IMR-90 (cell line): ENCODE data around the gene SLC46A3. TPM values are rescaled to one million over a fixed set of nuclear protein-coding genes. Genes with fewer than 3 reads are reported as not detected.
A peak's percentile ranks its signal among the peaks of the same experiment; 100 is the strongest.

Source experiments
- ATAC-seq: fragments of 200-7000 bp; cut with Tn5 transposase; 2 replicates; pipeline ENCODE4 v1.9.1; 2020; ENCODE audit warnings: low read depth, mild to moderate bottlenecking, moderate library complexity
- BruUV-seq: library from RNA; stranded (reverse); fragments of 400-500 nt; replicated peaks from 2 replicates; lab custom pipeline; 2021; lab: Mats Ljungman, UMichigan
- CTCF ChIA-PET: fragments of 300-600 bp; formaldehyde crosslinking; extraction: SDS; loops from one replicate; lab custom pipeline; 2021; ENCODE audit warnings: antibody characterized with exemption; lab: Yijun Ruan, JAX
- POLR2A ChIA-PET: fragments of 300-600 bp; sonication (Branson Sonifier 250); formaldehyde crosslinking; loops from one replicate; lab custom pipeline; 2022; ENCODE audit warnings: antibody characterized with exemption; ENCODE audit not compliant: unreplicated experiment; lab: Charles Lee
- DNase-seq: peaks from one replicate; pipeline ENCODE4 v3.0.0; 2013
- H2AFZ ChIP-seq: replicated peaks from 2 replicates; pipeline ENCODE3; 2013; ENCODE audit warnings: low read length, mild to moderate bottlenecking; ENCODE audit not compliant: poor library complexity
- H2AK5ac ChIP-seq: 2 replicates; pipeline ENCODE4 v1.6.1; 2013; ENCODE audit warnings: low read depth, low read length, inconsistent platforms
- H2AK9ac ChIP-seq: replicated peaks from 2 replicates; pipeline ENCODE3; 2013; ENCODE audit warnings: mild to moderate bottlenecking, low read depth, low read length, moderate library complexity; ENCODE audit not compliant: poor library complexity
- H2BK120ac ChIP-seq: 2 replicates; pipeline ENCODE4 v1.6.1; 2013; ENCODE audit warnings: low read depth, low read length, inconsistent platforms
- H2BK15ac ChIP-seq: 3 replicates; pipeline ENCODE4 v1.6.1; 2013; ENCODE audit warnings: low read depth, low read length, inconsistent platforms
- H2BK20ac ChIP-seq: 2 replicates; pipeline ENCODE4 v1.6.1; 2013; ENCODE audit warnings: low read depth, mild to moderate bottlenecking, inconsistent platforms, low read length, moderate library complexity
- H2BK5ac ChIP-seq: 2 replicates; pipeline ENCODE4 v1.6.1; 2013; ENCODE audit warnings: mild to moderate bottlenecking, low read depth, low read length, inconsistent platforms; ENCODE audit not compliant: poor library complexity, severe bottlenecking
- H3K14ac ChIP-seq: replicated peaks from 2 replicates; pipeline ENCODE4 v1.6.1; 2013; ENCODE audit warnings: low read depth, low read length, inconsistent platforms
- H3K18ac ChIP-seq: 2 replicates; pipeline ENCODE4 v1.6.1; 2013; ENCODE audit warnings: low read depth, low read length, control low read depth
- H3K23ac ChIP-seq: 2 replicates; pipeline ENCODE4 v1.6.1; 2013; ENCODE audit warnings: low read depth, low read length, inconsistent platforms
- H3K27ac ChIP-seq: 2 replicates; pipeline ENCODE4 v1.5.1; 2013; ENCODE audit warnings: mild to moderate bottlenecking, control low read depth, low read length; ENCODE audit not compliant: insufficient read depth
- H3K27me3 ChIP-seq: 2 replicates; pipeline ENCODE4 v1.6.1; 2013; ENCODE audit warnings: low read length; ENCODE audit not compliant: control insufficient read depth, insufficient read depth
- H3K36me3 ChIP-seq: 2 replicates; pipeline ENCODE4 v1.6.1; 2013; ENCODE audit warnings: low read length, mixed read lengths; ENCODE audit not compliant: control insufficient read depth, insufficient read depth
- H3K4ac ChIP-seq: 2 replicates; pipeline ENCODE4 v1.6.1; 2013; ENCODE audit warnings: low read depth, low read length, inconsistent platforms
- H3K4me1 ChIP-seq: 2 replicates; pipeline ENCODE4 v1.6.1; 2013; ENCODE audit warnings: low read length, mixed read lengths; ENCODE audit not compliant: control insufficient read depth, insufficient read depth
- H3K4me2 ChIP-seq: 2 replicates; pipeline ENCODE4 v1.6.1; 2013; ENCODE audit warnings: low read depth, mild to moderate bottlenecking, control low read depth, low read length, moderate library complexity
- H3K4me3 ChIP-seq: 2 replicates; pipeline ENCODE4 v1.5.1; 2013; ENCODE audit warnings: low read depth, mild to moderate bottlenecking, control low read depth, low read length, moderate library complexity; ENCODE audit not compliant: insufficient read depth
- H3K56ac ChIP-seq: 2 replicates; pipeline ENCODE4 v1.6.1; 2013; ENCODE audit warnings: low read length, inconsistent platforms; ENCODE audit not compliant: insufficient read depth; ENCODE audit errors: extremely low read depth
- H3K79me1 ChIP-seq, 2 experiments: 2 replicates each; pipeline ENCODE4 v1.6.1; 2013; ENCODE audit warnings: low read length in 2 of 2, inconsistent platforms in 1 of 2, low read depth in 1 of 2
- H3K9ac ChIP-seq: 2 replicates; pipeline ENCODE4 v1.6.1; 2013; ENCODE audit warnings: low read depth, low read length, control low read depth
- H3K9me1 ChIP-seq: 2 replicates; pipeline ENCODE4 v1.6.1; 2013; ENCODE audit warnings: low read length, inconsistent platforms; ENCODE audit not compliant: insufficient read depth
- H3K9me3 ChIP-seq: 2 replicates; pipeline ENCODE4 v1.6.1; 2013; ENCODE audit warnings: low read length; ENCODE audit not compliant: control insufficient read depth, insufficient read depth
- H4K20me1 ChIP-seq: 2 replicates; pipeline ENCODE4 v1.6.1; 2013; ENCODE audit warnings: low read length, inconsistent platforms; ENCODE audit not compliant: insufficient read depth
- H4K5ac ChIP-seq: 2 replicates; pipeline ENCODE4 v1.6.1; 2013; ENCODE audit warnings: mild to moderate bottlenecking, low read depth, low read length, control low read depth
- H4K8ac ChIP-seq, 2 experiments: 2 replicates each; pipeline ENCODE4 v1.6.1; 2013; ENCODE audit warnings: low read depth in 2 of 2, low read length in 2 of 2, control low read depth in 1 of 2, inconsistent platforms in 1 of 2
- H4K91ac ChIP-seq: 2 replicates; pipeline ENCODE4 v1.6.1; 2013; ENCODE audit warnings: low read depth, low read length, inconsistent platforms; ENCODE audit not compliant: insufficient read depth
- BHLHE40 ChIP-seq: fragments of 150-350 bp; IDR thresholded peaks from 2 replicates; pipeline ENCODE4 v1.6.1; 2016; ENCODE audit warnings: mild to moderate bottlenecking, low read depth, low read length
- CEBPB ChIP-seq: IDR thresholded peaks from 2 replicates; pipeline ENCODE4 v1.6.1; 2012; ENCODE audit warnings: low read depth, low read length, improper control_type of control experiment
- CHD1 ChIP-seq: IDR thresholded peaks from 2 replicates; pipeline ENCODE4 v1.6.1; 2012; ENCODE audit warnings: low read depth, low read length, improper control_type of control experiment
- CTCF ChIP-seq: conservative IDR thresholded peaks from 2 replicates; pipeline ENCODE4 v1.5.1; 2012; ENCODE audit warnings: mild to moderate bottlenecking, low read depth, low read length, improper control_type of control experiment
- ELK1 ChIP-seq: fragments of 150-350 bp; IDR thresholded peaks from 2 replicates; pipeline ENCODE4 v1.6.1; 2016; ENCODE audit warnings: low read depth, mild to moderate bottlenecking, low read length, moderate library complexity, borderline replicate concordance
- FOS ChIP-seq: fragments of 150-350 bp; IDR thresholded peaks from 2 replicates; pipeline ENCODE4 v1.6.1; 2016; ENCODE audit warnings: low read depth, low read length
- MAFK ChIP-seq: IDR thresholded peaks from 2 replicates; pipeline ENCODE4 v1.6.1; 2012; ENCODE audit warnings: low read depth, low read length, improper control_type of control experiment
- MAZ ChIP-seq: IDR thresholded peaks from 2 replicates; pipeline ENCODE4 v1.6.1; 2012; ENCODE audit warnings: low read depth, mild to moderate bottlenecking, low read length, improper control_type of control experiment, moderate library complexity, borderline replicate concordance
- POLR2A ChIP-seq: IDR thresholded peaks from 2 replicates; pipeline ENCODE4 v1.6.1; 2012; ENCODE audit warnings: mild to moderate bottlenecking, low read depth, low read length
- RAD21 ChIP-seq: IDR thresholded peaks from 2 replicates; pipeline ENCODE4 v1.6.1; 2012; ENCODE audit warnings: low read length, improper control_type of control experiment
- RCOR1 ChIP-seq: IDR thresholded peaks from 2 replicates; pipeline ENCODE4 v1.6.1; 2012; ENCODE audit warnings: mild to moderate bottlenecking, low read length, improper control_type of control experiment; ENCODE audit not compliant: insufficient replicate concordance
- RFX5 ChIP-seq: IDR thresholded peaks from 2 replicates; pipeline ENCODE4 v1.8.0; 2012; ENCODE audit warnings: low read depth, mild to moderate bottlenecking, low read length, moderate library complexity
- SMC3 ChIP-seq: fragments of 150-350 bp; IDR thresholded peaks from 2 replicates; pipeline ENCODE4 v1.6.1; 2016; ENCODE audit warnings: low read depth, mild to moderate bottlenecking, antibody characterized with exemption, low read length, moderate library complexity
- USF2 ChIP-seq: fragments of 150-350 bp; IDR thresholded peaks from 2 replicates; pipeline ENCODE4 v1.6.1; 2017; ENCODE audit warnings: mild to moderate bottlenecking, antibody characterized with exemption, low read length, low read depth
- WGBS, 2 experiments: methylation state at CpG; one replicate each; pipeline versions ENCODE4 v1.1.5 to v1.1.7; 2013; ENCODE audit warnings: missing lambda C conversion rate in 2 of 2; ENCODE audit not compliant: insufficient read length in 1 of 2; ENCODE audit errors: extremely low coverage in 2 of 2; 5-methylcytosine and 5-hydroxymethylcytosine counted together
- dilution Hi-C: fragments of 300-500 bp; cut with HindIII; formaldehyde crosslinking; loops from one replicate; pipeline ENCODE4 v1.14.3; 2018; ENCODE audit warnings: low sequenced_read_pairs; ENCODE audit not compliant: unreplicated experiment
- in situ Hi-C: fragments of 300-500 bp; cut with MboI; formaldehyde crosslinking; loops from 3 replicates; pipeline ENCODE4 v1.14.3; 2019; ENCODE audit warnings: low sequenced_read_pairs, inconsistent platforms, mixed read lengths
- intact Hi-C: fragments of 100-400 bp; cut with micrococcal nuclease; formaldehyde crosslinking; loops from 2 replicates; pipeline ENCODE4 v1.10.0; 2022
- polyA plus RNA-seq, 3 experiments: library from polyadenylated mRNA; depleted of rRNA; stranded (reverse); fragments of >200 nt; gene quantifications; 2 replicates each; pipeline ENCODE4 v1.2.3, GENCODE V29; 2012; ENCODE audit warnings: low replicate concordance in 1 of 3
- total RNA-seq: library from RNA; depleted of rRNA; stranded (reverse); fragments of >200 nt; gene quantifications from 2 replicates; pipeline ENCODE4 v1.2.3, GENCODE V29; 2012

Gene SLC46A3
- total and polyA plus RNA-seq, 2 of the 4 experiments (the other 2 are of a cell fraction): 0.54 to 0.89 TPM

- ChIA-PET CTCF (interaction anchor here (0.9 to 1.0 kb wide), 2 partner anchors 16 to 331 kb away, joined by 4 read pairs; no protein-coding TSS in a partner anchor), POLR2A (no interaction called here)
- no peak for TF ChIP-seq MAFK
- TF ChIP-seq USF2: no peak
- TF ChIP-seq SMC3: no peak
- TF ChIP-seq FOS: 0 out of 2 replicates have a peak, but pooled peaks have one; percentile 31
- peak; percentile 69 for TF ChIP-seq CEBPB
- no peak for TF ChIP-seq MAZ
- no peak for TF ChIP-seq RCOR1
- TF ChIP-seq CHD1: no peak
- 0 out of 2 replicates have a peak, but pooled peaks have one; percentile 9 for TF ChIP-seq POLR2A
- TF ChIP-seq RFX5: no peak
- no peak for TF ChIP-seq BHLHE40
- no peak for TF ChIP-seq ELK1
- no peak for TF ChIP-seq CTCF
- no peak for TF ChIP-seq RAD21
- dilution Hi-C loops (no loop called here), in situ Hi-C loops (no loop called here), intact Hi-C loops (loop anchor here (5.0 to 10.0 kb wide), 3 partner anchors 123 to 611 kb away; no protein-coding TSS in a partner anchor)
- 0 out of 2 replicates have a peak overlapping the region, but pooled peaks have one; percentile 60 for H2BK120ac ChIP-seq
- peak; percentile 48 for ATAC-seq
- H3K14ac ChIP-seq: 0 out of 2 replicates have a peak overlapping the region, but pooled peaks have one; percentile 12
- H2AFZ ChIP-seq: no peak overlapping the region
- no peaks in the 10 kb centered on the region for H3K36me3 ChIP-seq
- H3K9ac ChIP-seq: peak overlapping the region; percentile 13; the same call in 1 of the 2 replicates
- no peak overlapping the region for H4K5ac ChIP-seq
- H3K27ac ChIP-seq: peak overlapping the region; percentile 54; the same call in 1 of the 2 replicates
- peak overlapping the region; percentile 74 for H2AK5ac ChIP-seq
- no peaks in the 10 kb centered on the region for H3K27me3 ChIP-seq
- peak overlapping the region; percentile 79; the same call in 2 of the 3 replicates for H2BK15ac ChIP-seq
- H3K4ac ChIP-seq: peak overlapping the region; percentile 7; the same call in 1 of the 2 replicates
- 60% methylated on average over 2 of the region's 3 CpGs; no CpG with 5 or more reads in 1 of the 2 experiments for WGBS, 2 experiments
- peak; percentile 80 for DNase-seq
- peaks cover 9% of the 10 kb centered on the region for H3K4me1 ChIP-seq
- H2AK9ac ChIP-seq: peak overlapping the region; percentile 84
- peaks cover 21 to 55% of the 10 kb centered on the region in 2 experiments for H3K79me1 ChIP-seq
- peak overlapping the region; percentile 62 for H2BK5ac ChIP-seq
- peak overlapping the region; percentile 51 for H4K91ac ChIP-seq
- H4K8ac ChIP-seq: peak overlapping the region; percentile 13 to 23; a peak in 2 of 4 replicates
- H3K56ac ChIP-seq: peak overlapping the region; percentile 17; the same call in 1 of the 2 replicates
- H3K18ac ChIP-seq: no peak overlapping the region; the same call in 1 of the 2 replicates
- peak overlapping the region; percentile 41; the same call in 1 of the 2 replicates for H2BK20ac ChIP-seq
- peaks cover 11% of the 10 kb centered on the region for H3K9me1 ChIP-seq
- H3K4me3 ChIP-seq: no peak overlapping the region
- no peak overlapping the region; the same call in 1 of the 2 replicates for H3K23ac ChIP-seq
- H3K9me3 ChIP-seq: no peaks in the 10 kb centered on the region
- H4K20me1 ChIP-seq: peaks cover 4% of the 10 kb centered on the region; the same call in 1 of the 2 replicates
- BruUV-seq: no TSS peak
- H3K4me2 ChIP-seq: peak overlapping the region; percentile 62
Observed at GRCh38 chr13:28655561-28655960, 63.2 kb downstream of the SLC46A3 start.
